Breast epithelium (tissue), 4 donors: ENCODE results near the gene TIAM2. TPM values are rescaled to one million over a fixed set of nuclear protein-coding genes. Genes with fewer than 3 reads are reported as not detected.

ENCODE experiments used
- DNase-seq, 2 donors: peaks; one replicate each; pipeline ENCODE4 v3.0.0-alpha.2; 2019; ENCODE audit warnings: low spot score in 2 of 2
- H3K27ac ChIP-seq, 2 donors: fragments of 200-600 bp; sonication (generic) in 1 of 2; one replicate each; pipeline ENCODE4 v1.5.1; 2016 to 2019; ENCODE audit warnings: mild to moderate bottlenecking in 1 of 2
- H3K27me3 ChIP-seq, 2 donors: fragments of 200-600 bp; sonication (generic) in 1 of 2; one replicate each; pipeline versions ENCODE4 v1.5.1 to v1.6.0; 2017 to 2019; ENCODE audit warnings: control low read depth in 1 of 2, mild to moderate bottlenecking in 1 of 2
- H3K36me3 ChIP-seq: fragments of 200-600 bp; one replicate; pipeline ENCODE4 v1.5.1; 2019
- H3K4me1 ChIP-seq, 2 donors: fragments of 200-600 bp; sonication (generic); one replicate each; pipeline ENCODE4 v1.5.1; 2016 to 2019; ENCODE audit warnings: control low read depth in 1 of 2
- H3K4me3 ChIP-seq, 3 donors: fragments of 200-600 bp; sonication (generic); 1 replicate in 2 of 3; 2 replicates in 1 of 3; pipeline ENCODE4 v1.5.1; 2016 to 2019; ENCODE audit warnings: mild to moderate bottlenecking in 3 of 3, moderate library complexity in 2 of 3
- H3K9me3 ChIP-seq, 2 donors: fragments of 200-600 bp; sonication (generic) in 1 of 2; one replicate each; pipeline ENCODE4 v1.5.1; 2016 to 2019; ENCODE audit warnings: control low read depth in 1 of 2
- CTCF ChIP-seq, 3 donors: fragments of 450-650 bp; IDR thresholded peaks; one replicate each; pipeline ENCODE4 v1.5.1; 2016 to 2017; ENCODE audit warnings: antibody characterized with exemption in 3 of 3, mild to moderate bottlenecking in 3 of 3, moderate library complexity in 3 of 3
- POLR2A ChIP-seq: fragments of 450-650 bp; IDR thresholded peaks from one replicate; pipeline ENCODE4 v1.6.1; 2016; ENCODE audit warnings: antibody characterized with exemption, mild to moderate bottlenecking, moderate library complexity
- POLR2AphosphoS5 ChIP-seq, 3 donors: sonication (generic); formaldehyde crosslinking; IDR thresholded peaks; one replicate each; pipeline ENCODE4 v1.6.1; 2017; ENCODE audit warnings: antibody characterized with exemption in 3 of 3
- intact Hi-C: fragments of 100-400 bp; cut with DNase I; formaldehyde crosslinking; loops from one replicate; pipeline ENCODE4 v1.15.1; 2023; ENCODE audit warnings: low total_unique reads
- total RNA-seq, 3 donors: library from RNA; depleted of rRNA; stranded (reverse); fragments of >200 nt; gene quantifications; one replicate each; pipeline ENCODE4 v1.1.0, GENCODE V29; 2016

TIAM2 gene
- total RNA-seq, 3 donors from 2014 or later: 5.8 to 32.3 (median 12.8) TPM

- DNase-seq: no peak
- no peaks in the 10 kb centered on the region for H3K4me1 ChIP-seq
- H3K27ac ChIP-seq: no peak overlapping the region
- TF ChIP-seq POLR2AphosphoS5 (IDR thresholded peaks at IDR 0.05) (no peak), POLR2A (no peak), CTCF (IDR thresholded peaks at IDR 0.05) (no peak)
- peaks cover 0 to 4% of the 10 kb centered on the region in 2 donors for H3K27me3 ChIP-seq
- no peak overlapping the region for H3K4me3 ChIP-seq
- H3K9me3 ChIP-seq: no peaks in the 10 kb centered on the region
- intact Hi-C loops: loop anchor here (2.0 kb wide), 1 partner anchor 40 kb away; no protein-coding TSS in a partner anchor
- no peaks in the 10 kb centered on the region for H3K36me3 ChIP-seq
These were observed 2.1 kb upstream of the TIAM2 start for GRCh38 chr6:154993026-154993425.

GRCh38 chr6:154993710-154994109 lies 1.4 kb upstream of the TIAM2 start:
- no peak for DNase-seq
- Histone ChIP-seq H3K4me3 (no peak overlapping the region), H3K27me3 (peaks cover 0 to 4% of the 10 kb centered on the region in 2 donors), H3K36me3 (no peaks in the 10 kb centered on the region), H3K9me3 (no peaks in the 10 kb centered on the region), H3K27ac (no peak overlapping the region), H3K4me1 (no peaks in the 10 kb centered on the region)
- intact Hi-C loops: loop anchor here (2.0 kb wide), 1 partner anchor 39 kb away; no protein-coding TSS in a partner anchor
- TF ChIP-seq POLR2AphosphoS5 (IDR thresholded peaks at IDR 0.05): no peak
- TF ChIP-seq CTCF (IDR thresholded peaks at IDR 0.05): no peak
- no peak for TF ChIP-seq POLR2A

GRCh38 chr6:154994836-154995253 lies 270 bp upstream of the TIAM2 start:
- peak overlapping the region; percentile 69 to 71 for H3K27ac ChIP-seq
- no peaks in the 10 kb centered on the region for H3K4me1 ChIP-seq
- no peaks in the 10 kb centered on the region for H3K36me3 ChIP-seq
- DNase-seq: no peak
- peaks cover 0 to 4% of the 10 kb centered on the region in 2 donors for H3K27me3 ChIP-seq
- no peak for TF ChIP-seq CTCF (IDR thresholded peaks at IDR 0.05)
- TF ChIP-seq POLR2A: no peak
- TF ChIP-seq POLR2AphosphoS5 (IDR thresholded peaks at IDR 0.05): no peak
- intact Hi-C loops: no loop called here
- H3K9me3 ChIP-seq: no peaks in the 10 kb centered on the region
- peak overlapping the region; percentile 51 to 79 (median 67) for H3K4me3 ChIP-seq

GRCh38 chr6:154996016-154996590 lies 988 bp downstream of the TIAM2 start:
- Histone ChIP-seq H3K36me3 (no peaks in the 10 kb centered on the region), H3K27me3 (peaks cover 0 to 4% of the 10 kb centered on the region in 2 donors), H3K4me1 (no peaks in the 10 kb centered on the region), H3K27ac (peak overlapping the region; percentile 69 to 71), H3K4me3 (peak overlapping the region; percentile 51 to 79 (median 67)), H3K9me3 (no peaks in the 10 kb centered on the region)
- DNase-seq: no peak
- intact Hi-C loops: no loop called here
- TF ChIP-seq POLR2A (no peak), POLR2AphosphoS5 (IDR thresholded peaks at IDR 0.05) (no peak), CTCF (IDR thresholded peaks at IDR 0.05) (no peak)

GRCh38 chr6:154996841-154997311 lies 1.8 kb downstream of the TIAM2 start:
- intact Hi-C loops: no loop called here
- H3K36me3 ChIP-seq: no peaks in the 10 kb centered on the region
- peaks cover 0 to 4% of the 10 kb centered on the region in 2 donors for H3K27me3 ChIP-seq
- no peak for DNase-seq
- no peaks in the 10 kb centered on the region for H3K9me3 ChIP-seq
- TF ChIP-seq POLR2A (no peak), CTCF (IDR thresholded peaks at IDR 0.05) (no peak), POLR2AphosphoS5 (IDR thresholded peaks at IDR 0.05) (no peak)
- H3K27ac ChIP-seq: no peak overlapping the region
- no peaks in the 10 kb centered on the region for H3K4me1 ChIP-seq
- no peak overlapping the region for H3K4me3 ChIP-seq
